Tibial nerve (tissue), 4 donors: ENCODE data around the gene TP63.

Experiments used
- CTCF ChIP-seq, 5 experiments: fragments of 200-600 bp in 3 of 5; fragments of 450-650 bp in 2 of 5; sonication (generic) in 3 of 5; IDR thresholded peaks; one replicate each; pipeline ENCODE4 v1.5.1; 2016 to 2019; ENCODE audit warnings: antibody characterized with exemption in 5 of 5, mild to moderate bottlenecking in 3 of 5, moderate library complexity in 2 of 5
- EP300 ChIP-seq, 2 donors: sonication (generic); formaldehyde crosslinking; IDR thresholded peaks; one replicate each; pipeline ENCODE4 v1.6.1; 2017; ENCODE audit warnings: antibody characterized with exemption in 2 of 2, mild to moderate bottlenecking in 1 of 2
- POLR2A ChIP-seq, 2 donors: fragments of 450-650 bp; IDR thresholded peaks; one replicate each; pipeline ENCODE4 v1.6.1; 2017; ENCODE audit warnings: antibody characterized with exemption in 2 of 2, mild to moderate bottlenecking in 2 of 2, moderate library complexity in 2 of 2

- TF ChIP-seq EP300 (IDR thresholded peaks at IDR 0.05): no peak
- no peak for TF ChIP-seq CTCF (IDR thresholded peaks at IDR 0.05)
- TF ChIP-seq POLR2A (IDR thresholded peaks at IDR 0.05): no peak
Observed at GRCh38 chr3:189630767-189631372, 319 bp upstream of the TP63 start.
